KBM-7 (cell line): ENCODE measurements around the gene KIF12.
"Not testable (repeated sequence)": the region's sequence is repeated elsewhere in the genome, so short reads cannot be mapped to it uniquely, and the experiment has no call there.

Source experiments
- DNase-seq: peaks from one replicate; pipeline ENCODE4 v3.0.0-alpha.2; 2015
- in situ Hi-C: fragments of 300-500 bp; cut with MboI; formaldehyde crosslinking; loops from 2 replicates; pipeline ENCODE4 v1.14.3; 2020; ENCODE audit warnings: low sequenced_read_pairs, low pct_unique_long_range_greater_than_20kb, mixed read lengths

KIF12 gene

GRCh38 chr9:114089206-114089840, 9.8 kb downstream of the KIF12 start:
- in situ Hi-C loops = loop anchor here (10.0 kb wide), 1 partner anchor 195 kb away; no protein-coding TSS in a partner anchor
- DNase-seq = no peak

GRCh38 chr9:114088571-114089170, 10.4 kb downstream of the KIF12 start:
- no peak for DNase-seq
- in situ Hi-C loops = loop anchor here (10.0 kb wide), 1 partner anchor 196 kb away; no protein-coding TSS in a partner anchor

DNA sequence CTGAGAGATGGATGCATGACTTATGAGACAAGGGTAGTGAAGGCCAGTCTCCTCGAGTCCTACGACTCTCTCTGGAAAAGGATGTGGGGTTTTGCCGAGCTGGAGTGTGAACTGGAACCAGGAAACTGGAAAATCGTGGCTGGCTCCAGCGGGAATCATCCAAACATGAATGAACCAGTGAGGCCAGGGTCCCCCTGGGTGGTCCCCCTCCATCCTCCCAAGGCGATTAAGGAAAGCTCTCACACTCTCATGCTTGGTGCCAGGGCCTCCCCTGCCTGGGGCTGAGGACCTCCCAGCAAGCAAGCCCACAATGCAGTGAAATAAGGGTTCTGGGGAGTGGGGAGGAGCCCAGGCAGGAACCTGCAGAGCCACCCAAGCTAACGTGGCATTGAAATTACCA, 11.4 kb downstream of the KIF12 start:
- in situ Hi-C loops = loop anchor here (10.0 kb wide), 1 partner anchor 197 kb away; no protein-coding TSS in a partner anchor
- DNase-seq = no peak

DNA sequence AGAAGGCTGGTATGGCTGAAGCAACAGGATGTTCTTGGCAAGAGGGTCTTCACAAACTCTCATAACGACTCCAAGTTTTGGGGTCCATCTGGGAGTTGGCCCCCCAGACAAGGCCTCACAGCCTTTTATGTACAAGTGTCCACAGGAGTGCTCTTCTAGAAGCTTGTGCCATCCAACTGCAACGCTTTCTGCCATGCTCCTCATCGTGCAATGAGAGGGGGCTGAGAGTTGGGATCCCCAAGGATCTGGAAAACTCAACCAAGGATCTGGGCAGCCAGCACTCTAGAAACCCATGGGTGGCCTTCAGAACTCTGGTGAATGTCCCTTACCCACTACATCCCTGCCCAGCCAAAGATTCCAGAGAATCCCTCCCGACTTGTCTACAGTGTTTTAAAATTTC, 12.5 kb downstream of the KIF12 start:
- in situ Hi-C loops = loop anchor here (10.0 kb wide), 1 partner anchor 198 kb away; no protein-coding TSS in a partner anchor
- DNase-seq = no peak

DNA sequence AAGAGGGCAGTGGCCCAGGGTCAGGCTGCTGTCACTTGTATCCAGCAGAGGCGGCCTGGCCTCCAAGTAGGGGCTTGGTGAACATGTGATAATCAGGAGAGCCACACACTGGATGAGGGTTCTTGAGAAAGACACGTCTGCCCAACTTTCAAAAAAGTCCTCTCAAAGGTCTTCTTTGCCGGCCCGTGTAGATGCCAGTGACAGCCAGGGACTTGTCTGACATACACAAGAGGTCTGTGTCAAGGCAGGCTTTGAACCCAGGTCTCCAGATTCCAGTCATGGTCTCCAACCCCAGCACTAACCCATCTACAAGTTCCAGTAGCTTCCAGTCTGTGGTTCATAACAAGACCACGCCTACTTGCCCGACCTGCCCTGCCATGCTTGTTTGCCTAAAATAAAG, 13.1 kb downstream of the KIF12 start:
- DNase-seq = no peak
- in situ Hi-C loops = loop anchor here (10.0 kb wide), 1 partner anchor 199 kb away; no protein-coding TSS in a partner anchor

- no peak for DNase-seq
- in situ Hi-C loops = loop anchor here (10.0 kb wide), 1 partner anchor 199 kb away; no protein-coding TSS in a partner anchor
Observed at GRCh38 chr9:114085387-114085789, 13.7 kb downstream of the KIF12 start.

GRCh38 chr9:114084282-114085073, 14.6 kb downstream of the KIF12 start:
- in situ Hi-C loops = loop anchor here (10.0 kb wide), 1 partner anchor 200 kb away; no protein-coding TSS in a partner anchor
- DNase-seq = no peak

DNA sequence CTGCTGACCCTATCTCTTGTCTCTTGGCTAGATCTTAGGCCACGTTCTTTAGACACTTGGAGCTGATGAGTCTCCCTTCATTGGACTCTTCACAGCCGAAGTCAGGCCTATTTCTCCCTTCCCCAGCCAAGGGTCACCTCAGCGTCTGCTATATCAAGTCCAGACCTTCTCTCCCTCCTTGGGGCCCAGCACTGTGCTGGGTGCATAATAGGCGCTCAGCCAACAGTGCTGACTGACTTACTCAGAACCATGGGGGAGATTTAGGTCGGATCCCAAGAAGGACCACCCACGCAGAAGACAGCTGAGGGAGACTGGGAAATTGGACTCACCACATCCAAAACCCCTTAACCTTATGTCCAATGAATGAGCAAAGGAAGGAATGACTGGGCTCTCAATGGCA, 15.4 kb downstream of the KIF12 start:
- no peak for DNase-seq
- in situ Hi-C loops = loop anchor here (10.0 kb wide), 1 partner anchor 201 kb away; no protein-coding TSS in a partner anchor

- in situ Hi-C loops = loop anchor here (10.0 kb wide), 1 partner anchor 202 kb away; no protein-coding TSS in a partner anchor
Observed at GRCh38 chr9:114082763-114083412, 16.2 kb downstream of the KIF12 start.

DNA sequence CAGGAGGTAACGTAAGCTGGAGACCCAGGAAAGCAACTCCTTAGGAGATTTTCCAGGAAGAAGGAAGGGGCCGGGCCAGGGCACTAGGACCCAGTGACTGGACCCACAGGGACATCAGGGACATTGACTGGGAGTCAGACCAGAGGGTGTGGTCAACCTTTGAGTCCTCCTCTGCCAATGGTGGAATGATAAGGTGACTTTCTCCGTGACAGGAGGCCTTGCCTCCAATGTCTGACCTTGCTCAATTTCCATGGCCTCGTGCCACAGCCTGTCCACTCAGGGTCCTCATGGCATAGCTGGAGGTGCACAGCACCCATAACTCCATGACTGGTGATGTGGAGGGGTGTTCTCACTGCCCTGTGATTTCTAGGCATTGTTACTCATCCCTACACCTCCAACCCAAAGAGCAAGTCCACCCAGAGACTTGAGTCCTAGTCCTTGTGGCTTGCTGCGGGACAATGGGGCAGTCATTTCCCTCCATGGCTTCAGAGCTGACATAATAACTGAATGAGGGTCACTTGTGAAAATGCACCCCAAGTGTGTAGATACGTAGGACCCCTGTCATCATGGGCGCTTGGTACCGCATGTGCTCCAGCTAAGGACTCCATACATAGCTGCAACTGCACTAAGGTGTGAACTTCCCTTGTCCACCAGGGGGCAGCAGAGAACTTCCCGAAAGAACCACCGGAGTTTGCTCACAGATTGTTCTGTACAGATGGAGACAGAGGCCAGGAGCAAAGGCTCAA, 16.9 kb downstream of the KIF12 start:
- in situ Hi-C loops = loop anchor here (10.0 kb wide), 1 partner anchor 203 kb away; no protein-coding TSS in a partner anchor
- DNase-seq = peak; percentile 73

More at GRCh38 chr9:114082763-114083412, 16.2 kb downstream of the KIF12 start:
- not testable (repeated sequence) for DNase-seq

- in situ Hi-C loops = loop anchor here (10.0 kb wide), 1 partner anchor 203 kb away; no protein-coding TSS in a partner anchor
Observed at GRCh38 chr9:114081441-114082016, 17.6 kb downstream of the KIF12 start.

DNA sequence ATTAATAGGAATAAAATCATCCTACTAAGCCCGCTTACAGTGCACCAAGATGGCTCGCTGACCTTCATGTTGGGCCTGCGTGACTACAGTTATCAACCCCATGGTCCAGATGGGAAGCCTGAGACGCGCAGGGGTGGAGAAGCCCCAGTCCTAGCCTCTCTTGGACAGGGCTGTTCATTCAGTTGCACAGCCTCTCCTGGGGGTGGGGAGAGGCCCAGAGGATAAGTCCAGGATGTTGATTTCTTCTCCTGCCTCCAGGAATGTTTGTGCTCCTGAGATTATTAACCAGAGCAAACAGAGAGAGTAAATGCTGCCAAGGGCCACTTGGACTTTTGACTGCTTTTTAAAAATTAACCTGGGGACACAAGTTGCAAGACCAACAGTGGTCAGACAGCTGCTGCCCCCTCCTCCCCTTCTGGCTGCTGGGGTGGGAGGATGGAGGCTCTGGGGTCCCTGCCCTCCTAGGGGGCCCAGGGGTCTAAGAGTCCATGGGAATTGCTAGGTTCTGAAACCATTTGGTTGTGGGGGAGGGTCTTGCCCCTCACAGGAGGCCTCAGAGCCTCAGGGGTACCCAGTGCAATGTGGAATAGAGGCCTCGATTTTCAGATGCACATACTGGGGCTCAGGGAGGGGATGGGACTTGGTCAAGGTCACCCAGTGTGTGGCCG, 18.2 kb downstream of the KIF12 start:
- in situ Hi-C loops = loop anchor here (10.0 kb wide), 1 partner anchor 204 kb away; no protein-coding TSS in a partner anchor
- no peak for DNase-seq

More at GRCh38 chr9:114081441-114082016, 17.6 kb downstream of the KIF12 start:
- no peak for DNase-seq

DNA sequence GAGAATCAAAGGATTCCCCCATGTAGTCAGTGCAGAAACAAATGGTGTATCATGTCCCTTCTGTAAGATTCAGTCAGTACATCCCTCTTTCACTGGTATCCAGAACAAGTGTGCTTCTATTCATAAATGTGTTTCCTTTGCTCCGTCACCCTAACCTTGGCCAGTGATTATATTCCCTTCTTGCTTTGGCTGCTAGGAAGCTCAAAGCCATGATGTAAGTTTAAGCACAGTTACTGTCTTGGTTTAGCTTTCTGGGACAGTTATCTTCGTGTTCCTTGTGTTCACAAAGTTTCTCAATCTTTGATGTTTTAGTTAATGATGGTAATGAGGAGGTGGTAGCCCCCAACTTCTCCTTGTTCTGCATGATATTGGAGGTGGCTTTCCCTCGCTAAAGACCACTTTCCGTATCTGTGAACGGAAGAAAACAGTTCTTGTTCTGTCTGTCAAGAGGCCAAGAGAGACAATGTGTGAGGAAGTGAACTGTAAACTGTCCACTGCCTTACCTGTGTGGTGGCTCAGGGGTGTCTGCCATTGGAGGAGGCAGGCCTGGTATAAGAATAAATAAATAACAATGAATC, 18.8 kb downstream of the KIF12 start:
- in situ Hi-C loops = loop anchor here (10.0 kb wide), 1 partner anchor 205 kb away; no protein-coding TSS in a partner anchor
- DNase-seq = no peak

- in situ Hi-C loops = no loop called here
- DNase-seq = no peak
Observed at GRCh38 chr9:114078781-114079156, 20.3 kb downstream of the KIF12 start.

- DNase-seq = no peak
Observed at GRCh38 chr9:114078021-114078780, 20.9 kb downstream of the KIF12 start, which contains the start of gene AMBP. TSS of gene AMBP (minus strand) at chr9:114078300. CDS start at chr9:114078209, 91 bp downstream.

GRCh38 chr9:114077162-114077837, 21.8 kb downstream of the KIF12 start:
- DNase-seq = no peak
- in situ Hi-C loops = no loop called here

More at GRCh38 chr9:114078021-114078780, 20.9 kb downstream of the KIF12 start, which contains the start of gene AMBP:
- in situ Hi-C loops = no loop called here
